ENCODE measurements around the gene CRYGN.

The CRYGN gene

DNA sequence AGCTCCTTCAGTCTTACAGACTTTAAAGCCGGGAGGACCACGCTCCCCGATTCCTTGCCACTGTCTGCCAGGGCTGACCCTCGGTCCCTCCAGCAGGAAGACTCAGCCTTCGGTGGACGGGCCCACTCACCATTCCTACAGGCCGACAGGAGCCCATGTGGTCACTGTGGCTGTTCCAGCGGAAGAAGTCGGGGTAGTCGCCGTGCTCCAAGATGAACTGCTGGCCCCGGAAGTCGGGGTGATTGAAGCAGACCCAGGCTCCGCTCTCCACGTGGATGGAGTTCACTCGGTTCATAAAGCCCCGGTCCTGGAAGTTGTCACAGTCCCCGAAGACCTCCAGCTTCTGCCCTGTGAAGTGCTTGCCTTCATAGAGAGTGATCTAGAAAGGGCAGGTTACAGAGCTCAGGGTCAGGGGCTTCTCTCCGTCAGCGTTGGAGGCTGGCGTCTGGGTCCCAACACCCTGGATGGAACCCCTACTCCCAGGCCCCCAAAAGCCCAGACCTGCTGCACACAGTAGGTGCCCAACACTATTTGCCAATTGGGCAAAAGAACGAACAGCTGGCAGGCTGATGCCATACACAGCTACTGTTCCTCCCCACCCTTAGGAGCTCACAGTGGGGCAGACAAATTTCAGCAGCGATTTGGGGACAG, 1.9 kb downstream of the CRYGN start:
- DNase-seq: no peak

DNA sequence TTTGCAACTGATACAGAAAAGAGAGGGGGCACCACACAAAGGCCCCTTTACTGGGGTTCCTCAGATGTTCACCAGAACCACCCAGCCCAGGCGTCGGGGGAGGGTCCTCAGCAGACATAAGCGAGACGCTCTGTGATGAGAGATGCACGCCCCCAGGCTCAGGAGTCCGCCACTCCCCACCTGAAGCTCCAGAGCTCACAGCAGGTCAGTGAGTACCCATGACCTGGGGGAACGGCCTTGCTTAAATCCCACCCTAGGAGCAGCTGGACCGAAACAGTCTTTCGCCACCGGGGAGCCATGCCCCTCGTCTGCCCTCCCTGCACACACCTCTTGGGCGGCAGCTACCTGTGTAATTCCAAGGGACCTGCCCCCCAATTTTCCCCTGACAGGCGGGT, 2.8 kb downstream of the CRYGN start:
- no peak for DNase-seq

DNA sequence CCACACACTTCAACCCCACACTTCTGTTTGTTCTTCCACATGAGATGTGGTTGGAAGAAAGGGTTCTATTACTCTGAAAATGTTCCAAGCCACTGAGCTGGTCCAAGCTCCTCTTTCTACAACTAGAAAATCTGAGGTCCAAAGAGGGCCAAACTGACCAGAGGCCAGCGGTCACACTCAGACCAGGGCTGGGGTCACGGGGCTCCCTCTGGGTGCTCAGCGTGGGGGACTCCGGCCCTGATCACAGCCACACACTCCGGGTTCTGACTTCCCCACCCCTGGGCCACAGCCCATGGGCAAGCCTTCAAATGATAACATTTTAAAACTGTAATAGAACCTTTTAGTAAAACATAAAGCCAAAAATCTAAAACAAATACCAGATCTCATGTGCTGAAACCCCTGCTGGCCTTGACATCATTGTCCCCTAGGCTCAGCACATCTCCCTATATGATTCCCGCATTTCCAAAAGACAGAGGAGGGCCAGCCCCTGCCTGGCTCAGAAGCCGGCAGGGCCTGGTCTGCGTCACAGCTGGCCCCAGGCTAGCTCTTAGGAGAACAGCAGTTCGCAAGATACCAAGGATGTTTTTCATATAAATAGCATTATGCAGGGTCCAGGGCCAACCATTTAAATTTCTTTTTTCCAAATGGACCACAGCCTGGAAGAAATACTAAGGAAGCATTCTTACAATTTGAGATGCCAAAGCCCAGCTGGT, 3.3 kb downstream of the CRYGN start:
- no peak for DNase-seq

DNA sequence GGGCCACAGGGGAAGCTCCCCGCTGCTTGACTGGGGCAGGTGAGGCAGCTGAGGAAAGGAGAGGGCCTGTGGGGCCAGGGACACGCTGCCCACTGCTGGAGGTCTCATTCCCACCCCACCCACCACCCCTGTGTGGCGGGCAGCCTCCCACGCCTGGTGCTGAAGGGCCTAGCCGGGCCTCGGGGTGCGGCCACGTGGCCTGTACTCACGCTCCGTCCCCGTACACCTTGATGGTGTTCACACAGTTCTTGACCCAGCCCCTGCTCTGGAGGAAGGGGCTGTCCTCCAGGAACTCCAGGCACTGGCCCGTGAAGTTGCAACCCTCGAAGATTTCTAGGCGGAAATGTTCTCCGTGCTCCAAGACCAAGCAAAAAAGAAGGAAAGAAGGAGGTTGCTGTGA, 4.0 kb downstream of the CRYGN start:
- no peak for DNase-seq

- no peak for DNase-seq
Observed at GRCh38 chr7:151435103-151435916, 4.6 kb downstream of the CRYGN start.

- no peak for DNase-seq
Observed at GRCh38 chr7:151434549-151434948, 5.4 kb downstream of the CRYGN start.

DNA sequence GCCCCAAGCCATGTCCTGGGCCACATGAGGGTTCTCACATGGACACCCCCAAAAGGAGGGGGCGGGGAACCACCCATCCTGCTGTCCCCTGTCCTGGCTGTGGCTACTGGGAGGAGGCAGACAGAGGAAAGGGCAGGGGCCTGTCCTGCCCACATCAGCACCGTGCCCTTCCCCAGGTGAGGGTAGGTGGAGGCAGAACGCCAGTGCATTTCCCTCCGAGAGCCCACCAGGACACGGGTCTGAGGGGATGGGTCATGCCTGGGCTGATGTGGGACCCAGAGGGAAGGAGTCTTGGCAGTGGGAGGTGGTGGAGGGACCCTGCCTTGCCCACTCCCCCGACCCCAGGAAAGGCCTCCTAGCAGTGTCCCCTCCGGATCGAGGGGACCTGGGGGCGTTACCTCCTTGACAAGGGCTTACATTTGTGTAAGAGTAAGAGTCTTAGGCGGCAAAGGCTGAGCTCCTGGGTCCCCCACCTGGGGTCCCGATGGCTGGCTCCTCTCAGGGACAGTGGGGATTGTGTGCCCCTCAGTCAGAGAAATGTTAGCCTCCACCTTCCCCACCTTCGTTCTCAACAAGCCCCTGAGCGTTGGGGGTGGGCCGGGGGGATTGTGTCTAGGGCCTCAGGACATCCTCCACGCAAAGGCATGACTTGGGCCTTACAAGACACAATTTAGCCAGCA, 6.1 kb downstream of the CRYGN start:
- no peak for DNase-seq

- peak; percentile 88 to 90 for DNase-seq
Observed at GRCh38 chr7:151432658-151433521, 7.1 kb downstream of the CRYGN start.

- DNase-seq: no peak
Observed at GRCh38 chr7:151431768-151432311, 8.1 kb downstream of the CRYGN start.

GRCh38 chr7:151431281-151431767, 8.6 kb downstream of the CRYGN start:
- no peak for DNase-seq

GRCh38 chr7:151430391-151431205, 9.3 kb downstream of the CRYGN start:
- DNase-seq: no peak

DNA sequence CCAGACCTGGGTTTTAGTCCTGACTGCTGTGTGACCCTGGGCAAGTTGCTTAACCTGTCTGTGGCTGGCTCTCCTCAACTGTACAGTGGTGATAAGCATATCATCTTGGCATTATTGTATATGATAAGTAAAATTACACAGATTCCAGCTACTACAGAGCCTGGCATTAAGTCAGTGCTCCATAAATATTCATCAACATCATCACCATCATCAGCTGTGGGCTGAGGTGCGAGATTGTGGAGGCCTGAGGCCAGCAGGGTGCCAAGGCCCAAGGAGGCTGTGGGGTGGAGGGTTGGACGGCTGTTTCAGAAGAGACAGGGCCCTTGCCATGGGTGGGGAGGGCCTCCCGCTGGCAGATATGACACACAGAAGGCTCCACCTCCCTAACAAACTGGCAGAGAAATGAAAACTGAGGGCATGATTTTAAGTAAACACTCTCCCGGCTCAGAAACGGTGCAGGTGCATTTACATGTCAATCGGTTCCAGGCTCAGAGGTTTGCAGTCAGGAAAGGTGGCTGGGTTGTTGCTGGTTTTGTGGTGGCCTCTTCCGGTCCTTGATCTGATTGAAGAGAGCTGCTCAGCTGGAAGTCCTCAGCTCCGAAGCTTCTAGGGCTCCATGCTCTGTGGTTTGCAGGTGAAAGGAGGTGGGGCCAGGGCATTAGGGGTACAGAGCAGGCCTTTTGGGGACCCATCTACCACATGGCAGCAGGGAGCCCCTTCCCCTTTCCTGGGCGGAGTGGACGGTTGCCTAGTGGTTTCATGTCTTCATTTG, 10.2 kb downstream of the CRYGN start:
- DNase-seq: no peak

GRCh38 chr7:151429237-151429559, 10.7 kb downstream of the CRYGN start:
- no peak for DNase-seq

DNA sequence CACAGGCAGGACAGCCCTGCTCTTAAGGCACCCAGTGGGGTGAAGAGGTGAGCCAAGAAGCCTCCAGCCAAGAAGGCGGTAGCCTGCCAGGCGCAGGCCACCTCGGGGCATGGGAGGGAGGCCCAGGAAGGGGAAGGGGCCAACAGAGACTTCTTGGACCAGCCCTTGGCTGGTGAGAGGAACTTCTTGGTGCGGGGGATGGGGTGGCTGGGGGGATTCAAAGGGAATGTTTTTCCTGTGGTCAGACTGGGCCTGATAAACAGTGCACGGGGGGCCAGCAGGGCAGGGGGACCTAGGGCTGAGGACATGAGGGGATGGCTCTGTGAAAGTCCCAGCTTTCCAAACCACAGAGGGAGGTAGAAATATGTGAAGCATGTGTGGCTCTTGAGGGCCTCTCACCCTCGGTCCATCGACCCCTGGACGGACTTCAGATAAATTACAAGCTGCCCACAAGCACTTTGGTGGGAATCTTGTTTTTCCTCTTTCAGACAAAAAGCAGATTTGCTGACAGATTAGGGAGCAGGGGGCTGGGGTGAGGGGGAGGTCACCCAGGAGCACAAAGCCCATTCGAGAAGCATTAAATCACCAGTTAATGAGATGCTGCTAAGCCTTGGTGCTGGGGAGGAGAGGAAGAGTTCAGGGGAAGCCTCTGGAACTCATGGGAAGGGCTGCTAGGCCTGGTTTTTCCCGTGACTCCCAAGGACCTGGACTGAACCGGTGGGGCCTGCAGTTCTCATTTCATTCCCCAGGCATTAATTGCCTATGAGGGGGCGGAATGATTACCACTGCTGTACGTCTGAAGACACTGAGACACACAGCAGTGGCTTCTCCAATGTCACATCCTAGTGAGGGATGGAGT, 11.3 kb downstream of the CRYGN start:
- no peak for DNase-seq

GRCh38 chr7:151427705-151428377, 12.1 kb downstream of the CRYGN start:
- DNase-seq: no peak

DNA sequence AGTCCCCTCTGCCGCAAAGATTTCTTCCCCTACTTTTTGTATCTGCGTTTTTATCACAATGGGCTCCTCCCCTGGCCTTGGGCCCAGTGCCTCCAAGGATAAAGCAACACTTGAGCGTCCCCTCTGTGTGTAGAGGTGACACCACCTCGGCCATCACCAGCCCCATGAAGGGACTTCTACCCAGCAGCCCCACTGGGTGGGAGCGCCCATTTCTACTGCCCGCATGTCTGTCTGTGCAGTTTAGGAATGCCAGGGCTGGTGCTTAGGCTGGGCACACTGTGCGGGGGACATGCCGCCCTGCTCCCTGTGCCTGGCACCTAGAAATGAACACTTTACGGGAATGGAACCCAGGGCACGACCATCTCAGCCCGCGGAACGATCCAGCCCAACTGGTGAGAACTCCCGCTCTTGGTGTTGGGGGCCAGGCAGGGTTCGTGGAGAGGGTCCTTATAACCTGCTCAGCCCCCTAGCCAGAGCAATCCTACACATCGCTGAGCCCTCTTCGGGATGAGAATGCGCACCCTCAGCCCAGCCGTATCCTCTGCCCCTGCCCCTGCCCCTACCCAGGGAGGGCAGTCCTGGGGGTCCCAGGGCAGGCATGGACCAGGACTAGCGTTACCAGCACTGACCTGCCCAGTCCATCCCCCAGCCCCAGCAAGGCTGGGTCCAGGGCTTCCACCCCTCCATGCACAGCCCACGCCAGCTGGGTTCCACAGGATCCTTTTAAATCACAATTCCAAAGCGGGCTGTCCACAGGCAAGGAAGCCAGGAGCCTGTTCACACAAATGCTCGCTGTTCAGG, 12.8 kb downstream of the CRYGN start:
- DNase-seq: no peak

GRCh38 chr7:151426441-151426903, 13.5 kb downstream of the CRYGN start:
- no peak for DNase-seq
